ENCODE results near the gene MGAT5B. TPM values are rescaled to one million over a fixed set of nuclear protein-coding genes. Genes with fewer than 3 reads are reported as not detected.

The MGAT5B gene
- total and polyA plus RNA-seq, 2 experiments from 2014 or later: 1.6 to 10.0 TPM

DNA sequence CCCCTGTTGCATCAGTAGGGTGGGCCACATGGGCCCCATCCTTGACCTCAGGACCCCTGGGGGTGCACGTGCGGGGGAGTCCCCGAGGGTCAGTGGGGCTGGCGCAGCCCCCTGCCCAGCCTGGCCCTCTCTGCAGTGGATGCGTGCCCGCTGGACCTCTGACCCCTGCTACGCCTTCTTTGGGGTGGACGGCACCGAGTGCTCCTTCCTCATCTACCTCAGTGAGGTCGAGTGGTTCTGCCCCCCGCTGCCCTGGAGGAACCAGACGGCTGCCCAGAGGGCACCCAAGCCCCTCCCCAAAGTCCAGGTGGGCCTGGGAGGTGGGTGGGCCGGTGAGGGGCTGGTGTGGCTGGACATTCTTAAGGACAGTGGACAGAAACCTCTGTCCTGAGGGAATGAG, 35.9 kb downstream of the MGAT5B start:
- DNase-seq (ENCODE audit: low spot score): no peak
- Mint-ChIP-seq H3K27me3 (ENCODE audit: insufficient read depth, low read depth, poor library complexity) (peaks cover 6% of the 10 kb centered on the region), H3K9me3 (no peaks in the 10 kb centered on the region; the same call in 2 of the 3 replicates), H3K27ac (no peak overlapping the region), H3K4me3 (no peak overlapping the region), H3K36me3 (ENCODE audit: low read depth) (peaks cover 6% of the 10 kb centered on the region; the same call in 2 of the 3 replicates), H3K4me1 (peaks cover 5% of the 10 kb centered on the region)
- ATAC-seq: no peak
- no peaks in the 10 kb centered on the region for H3F3A ChIP-seq (replicated peaks; ENCODE audit: low read depth)
- no peaks in the 10 kb centered on the region for H3K36me3 ChIP-seq (ENCODE audit: insufficient read depth)
- no peaks in the 10 kb centered on the region for H3K27me3 ChIP-seq (ENCODE audit: insufficient read depth)
- H2AFZ ChIP-seq: no peak overlapping the region
- no peaks in the 10 kb centered on the region for H3K9me2 ChIP-seq (ENCODE audit: insufficient read depth)
- no peak overlapping the region for H3K4me3 ChIP-seq
- H3K4me1 ChIP-seq (ENCODE audit: insufficient read depth): peaks cover 2% of the 10 kb centered on the region; the same call in 1 of the 2 replicates
- no peaks in the 10 kb centered on the region for H3K79me2 ChIP-seq (replicated peaks; ENCODE audit: insufficient read depth)
- no peak overlapping the region for H3K27ac ChIP-seq (ENCODE audit: low read depth)
- TF ChIP-seq EZH2phosphoT487 (IDR thresholded peaks at IDR 0.05; ENCODE audit: unreplicated experiment): no peak
- no peak for TF ChIP-seq POLR2AphosphoS5 (IDR thresholded peaks at IDR 0.05; ENCODE audit: low read depth)
- TF ChIP-seq JUNB (IDR thresholded peaks at IDR 0.05; ENCODE audit: unreplicated experiment): no peak
- TF ChIP-seq NANOG (IDR thresholded peaks at IDR 0.05; ENCODE audit: borderline replicate concordance): no peak
- TF ChIP-seq STAT1 (IDR thresholded peaks at IDR 0.05; ENCODE audit: unreplicated experiment): no peak
- no peak for TF ChIP-seq REST (IDR thresholded peaks at IDR 0.05; ENCODE audit: unreplicated experiment)
- no peak for TF ChIP-seq EZH2 (IDR thresholded peaks at IDR 0.05; ENCODE audit: low read depth, unreplicated experiment)
- TF ChIP-seq ZNF114 (CRISPR knock-in tag; IDR thresholded peaks at IDR 0.05): no peak
- no peak for TF ChIP-seq ZNF462 (CRISPR knock-in tag; IDR thresholded peaks at IDR 0.05)
- TF ChIP-seq CTCF (conservative IDR thresholded peaks at IDR 0.05; ENCODE audit: low read depth in 2 of 2): no peak
- no peak for TF ChIP-seq CREB1 (CRISPR knock-in tag; IDR thresholded peaks at IDR 0.05; ENCODE audit: low read depth)
- TF ChIP-seq, protein P1, sequence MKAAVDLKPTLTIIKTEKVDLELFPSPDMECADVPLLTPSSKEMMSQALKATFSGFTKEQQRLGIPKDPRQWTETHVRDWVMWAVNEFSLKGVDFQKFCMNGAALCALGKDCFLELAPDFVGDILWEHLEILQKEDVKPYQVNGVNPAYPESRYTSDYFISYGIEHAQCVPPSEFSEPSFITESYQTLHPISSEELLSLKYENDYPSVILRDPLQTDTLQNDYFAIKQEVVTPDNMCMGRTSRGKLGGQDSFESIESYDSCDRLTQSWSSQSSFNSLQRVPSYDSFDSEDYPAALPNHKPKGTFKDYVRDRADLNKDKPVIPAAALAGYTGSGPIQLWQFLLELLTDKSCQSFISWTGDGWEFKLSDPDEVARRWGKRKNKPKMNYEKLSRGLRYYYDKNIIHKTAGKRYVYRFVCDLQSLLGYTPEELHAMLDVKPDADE (IDR thresholded peaks at IDR 0.05): no peak
- TF ChIP-seq ZNF331 (CRISPR knock-in tag; IDR thresholded peaks at IDR 0.05; ENCODE audit: low read depth): no peak
- H4K20me1 ChIP-seq (replicated peaks; ENCODE audit: insufficient read depth): no peaks in the 10 kb centered on the region
- H3K4me2 ChIP-seq: no peak overlapping the region
